HG02852 (cell line): ENCODE measurements around the gene GNG10.

Experiments used
- ATAC-seq: cut with Tn5 transposase; IDR thresholded peaks from one replicate; pipeline ENCODE4 v1.9.1; 2021; ENCODE audit warnings: mild to moderate bottlenecking, moderate library complexity; ENCODE audit not compliant: unreplicated experiment

Gene GNG10

DNA sequence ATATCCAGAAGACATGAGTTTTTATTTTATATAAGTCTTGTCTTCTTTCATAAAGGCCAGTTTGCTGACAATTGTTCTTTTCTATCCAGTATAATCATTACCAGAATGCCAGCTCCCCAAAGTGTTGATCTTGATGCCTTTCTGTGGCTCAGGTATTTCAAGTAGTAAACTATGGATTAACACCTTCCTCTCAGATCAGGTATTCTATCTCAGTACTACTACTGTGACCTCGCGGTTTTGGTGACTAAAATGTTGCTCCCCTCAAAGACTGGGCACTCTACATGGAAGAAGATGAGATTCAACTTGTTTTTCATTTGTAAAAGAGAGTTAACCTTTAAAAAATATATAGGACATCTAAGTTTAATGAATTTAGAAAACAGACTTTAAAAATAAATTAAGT, 58.1 kb downstream of the GNG10 start:
- ATAC-seq = no peak
